ENCODE data around the gene MRC2. TPM values are rescaled to one million over a fixed set of nuclear protein-coding genes. Genes with fewer than 3 reads are reported as not detected.

The MRC2 gene
- total and polyA plus RNA-seq, 2 of the 13 experiments (the other 11 are each of a cell fraction or from before 2014, with no cell fraction given): not detected

- TF ChIP-seq AGO2 (optimal IDR thresholded peaks at IDR 0.05; ENCODE audit: low read depth, low read length) (peak; percentile 49), HNF1A (IDR thresholded peaks at IDR 0.05; ENCODE audit: low read depth) (no peak), HNF1A (CRISPR knock-in tag; IDR thresholded peaks at IDR 0.05; ENCODE audit: borderline replicate concordance) (no peak), ZNF281 (CRISPR knock-in tag; IDR thresholded peaks at IDR 0.05; ENCODE audit: borderline replicate concordance) (no peak), XBP1 (CRISPR knock-in tag; IDR thresholded peaks at IDR 0.05) (no peak), ZBTB4 (CRISPR knock-in tag; IDR thresholded peaks at IDR 0.05; ENCODE audit: borderline replicate concordance) (no peak), LBX2 (CRISPR knock-in tag; IDR thresholded peaks at IDR 0.05; ENCODE audit: borderline replicate concordance) (no peak), EZH2 (conservative IDR thresholded peaks at IDR 0.05; ENCODE audit: low read depth, low read length) (no peak; the same call in 1 of the 2 replicates), ATF1 (CRISPR knock-in tag; IDR thresholded peaks at IDR 0.05) (no peak), HDAC6 (IDR thresholded peaks at IDR 0.05; ENCODE audit: low read depth, low read length) (no peak), PRDM15 (CRISPR knock-in tag; IDR thresholded peaks at IDR 0.05) (no peak), ZNF337 (CRISPR knock-in tag; IDR thresholded peaks at IDR 0.05; ENCODE audit: borderline replicate concordance, low read depth) (no peak), TOE1 (CRISPR knock-in tag; IDR thresholded peaks at IDR 0.05) (no peak)
These were observed at the start of gene MRC2 (continued) for GRCh38 chr17:62627219-62627903.

All from HepG2 (cell line).